OCI-LY7 (cell line): Measurements from ENCODE around the gene CLSTN3. TPM values are rescaled to one million over a fixed set of nuclear protein-coding genes. Genes with fewer than 3 reads are reported as not detected.

Source experiments
- BruUV-seq: library from RNA; stranded (reverse); fragments of 400-500 nt; replicated peaks from 2 replicates; lab custom pipeline; 2021; lab: Mats Ljungman, UMichigan
- CTCF ChIA-PET: fragments of 300-600 bp; sonication (Branson Sonifier 250); formaldehyde crosslinking; loops from one replicate; lab custom pipeline; 2022; ENCODE audit warnings: antibody characterized with exemption; ENCODE audit not compliant: unreplicated experiment; lab: Charles Lee
- POLR2A ChIA-PET: fragments of 300-600 bp; sonication (Branson Sonifier 250); formaldehyde crosslinking; loops from one replicate; lab custom pipeline; 2022; ENCODE audit warnings: antibody characterized with exemption; lab: Charles Lee
- DNase-seq: peaks from one replicate; pipeline ENCODE4 v3.0.0-alpha.2; 2015; ENCODE audit warnings: low spot score
- H2AFZ ChIP-seq: fragments of 200-600 bp; sonication (generic), shearing (Covaris generic); 2 replicates; pipeline ENCODE4 v1.6.1; 2014; ENCODE audit warnings: mild to moderate bottlenecking, antibody characterized with exemption, low read length, moderate library complexity
- H3K27ac ChIP-seq: fragments of 200-600 bp; sonication (generic); 2 replicates; pipeline ENCODE4 v1.5.1; 2014; ENCODE audit warnings: mixed run types, low read depth, mild to moderate bottlenecking, moderate library complexity, low read length, inconsistent platforms; ENCODE audit not compliant: poor library complexity, severe bottlenecking
- H3K36me3 ChIP-seq: fragments of 200-600 bp; sonication (generic); 2 replicates; pipeline ENCODE4 v1.6.1; 2014; ENCODE audit warnings: mild to moderate bottlenecking, antibody characterized with exemption, low read length, moderate library complexity, mixed read lengths; ENCODE audit not compliant: insufficient read depth
- H3K4me1 ChIP-seq: fragments of 200-600 bp; sonication (generic); 2 replicates; pipeline ENCODE4 v1.5.1; 2014; ENCODE audit warnings: mild to moderate bottlenecking, low read length; ENCODE audit not compliant: insufficient read depth, poor library complexity, severe bottlenecking
- H3K4me2 ChIP-seq: fragments of 200-600 bp; sonication (generic); 2 replicates; pipeline ENCODE4 v1.6.1; 2014; ENCODE audit warnings: mild to moderate bottlenecking, low read length
- H3K4me3 ChIP-seq: fragments of 200-600 bp; sonication (generic); 2 replicates; pipeline ENCODE4 v1.5.1; 2014; ENCODE audit warnings: mild to moderate bottlenecking, low read depth, low read length; ENCODE audit not compliant: poor library complexity, severe bottlenecking
- H3K79me2 ChIP-seq: fragments of 200-600 bp; sonication (generic); 2 replicates; pipeline ENCODE4 v1.6.1; 2016; ENCODE audit warnings: low read depth, mild to moderate bottlenecking, low read length, moderate library complexity, mixed read lengths; ENCODE audit not compliant: insufficient read depth
- H3K9me2 ChIP-seq: fragments of 200-600 bp; sonication (generic); 2 replicates; pipeline ENCODE4 v1.6.1; 2016; ENCODE audit warnings: mild to moderate bottlenecking, low read length, mixed read lengths; ENCODE audit not compliant: insufficient read depth
- H3K9me3 ChIP-seq: fragments of 200-600 bp; sonication (generic); 2 replicates; pipeline ENCODE4 v1.6.1; 2014; ENCODE audit warnings: mild to moderate bottlenecking, mixed run types, low read length, mixed read lengths
- H4K20me1 ChIP-seq: fragments of 200-600 bp; sonication (generic); 2 replicates; pipeline ENCODE4 v1.6.1; 2014; ENCODE audit warnings: mild to moderate bottlenecking, antibody characterized with exemption, low read length, moderate library complexity, mixed read lengths; ENCODE audit not compliant: insufficient read depth
- CTCF ChIP-seq: fragments of 200-600 bp; sonication (generic); conservative IDR thresholded peaks from 2 replicates; pipeline ENCODE4 v1.5.1; 2014; ENCODE audit warnings: mild to moderate bottlenecking, antibody characterized with exemption, low read length, moderate library complexity, mixed read lengths
- EZH2phosphoT487 ChIP-seq: fragments of 200-600 bp; sonication (generic); IDR thresholded peaks from 2 replicates; pipeline ENCODE4 v1.6.1; 2018; ENCODE audit warnings: low read depth, borderline replicate concordance, mild to moderate bottlenecking, mixed run types, antibody characterized with exemption, low read length, moderate library complexity, mixed read lengths
- intact Hi-C: fragments of 100-400 bp; cut with micrococcal nuclease; formaldehyde crosslinking; loops from one replicate; pipeline ENCODE4 v1.10.0; 2022; ENCODE audit not compliant: unreplicated experiment
- total RNA-seq, 2 experiments: library from RNA; depleted of rRNA in 1 of 2; stranded (reverse); fragments of >200 nt in 1 of 2; shearing (Covaris generic) in 1 of 2; gene quantifications; 2 replicates each; pipeline ENCODE4 v1.2.3, GENCODE V29; 2014 to 2022

The CLSTN3 gene
- total RNA-seq, 2 experiments from 2014 or later = 18.5 to 34.2 TPM

GRCh38 chr12:7083125-7083524 lies 47.0 kb upstream of the CLSTN3 start:
- CTCF ChIA-PET = no interaction called here
- peaks cover 14% of the 10 kb centered on the region; the same call in 1 of the 2 replicates for H3K9me3 ChIP-seq
- no peak overlapping the region for H3K4me2 ChIP-seq
- H4K20me1 ChIP-seq = no peaks in the 10 kb centered on the region
- BruUV-seq = no TSS peak
- no peaks in the 10 kb centered on the region for H3K36me3 ChIP-seq
- H3K4me1 ChIP-seq = no peaks in the 10 kb centered on the region
- H2AFZ ChIP-seq = no peak overlapping the region
- DNase-seq = no peak
- intact Hi-C loops = no loop called here
- POLR2A ChIA-PET = no interaction called here
- no peak for TF ChIP-seq EZH2phosphoT487
- no peak overlapping the region for H3K4me3 ChIP-seq
- H3K9me2 ChIP-seq = no peaks in the 10 kb centered on the region
- H3K79me2 ChIP-seq = no peaks in the 10 kb centered on the region
- no peak overlapping the region for H3K27ac ChIP-seq

DNA sequence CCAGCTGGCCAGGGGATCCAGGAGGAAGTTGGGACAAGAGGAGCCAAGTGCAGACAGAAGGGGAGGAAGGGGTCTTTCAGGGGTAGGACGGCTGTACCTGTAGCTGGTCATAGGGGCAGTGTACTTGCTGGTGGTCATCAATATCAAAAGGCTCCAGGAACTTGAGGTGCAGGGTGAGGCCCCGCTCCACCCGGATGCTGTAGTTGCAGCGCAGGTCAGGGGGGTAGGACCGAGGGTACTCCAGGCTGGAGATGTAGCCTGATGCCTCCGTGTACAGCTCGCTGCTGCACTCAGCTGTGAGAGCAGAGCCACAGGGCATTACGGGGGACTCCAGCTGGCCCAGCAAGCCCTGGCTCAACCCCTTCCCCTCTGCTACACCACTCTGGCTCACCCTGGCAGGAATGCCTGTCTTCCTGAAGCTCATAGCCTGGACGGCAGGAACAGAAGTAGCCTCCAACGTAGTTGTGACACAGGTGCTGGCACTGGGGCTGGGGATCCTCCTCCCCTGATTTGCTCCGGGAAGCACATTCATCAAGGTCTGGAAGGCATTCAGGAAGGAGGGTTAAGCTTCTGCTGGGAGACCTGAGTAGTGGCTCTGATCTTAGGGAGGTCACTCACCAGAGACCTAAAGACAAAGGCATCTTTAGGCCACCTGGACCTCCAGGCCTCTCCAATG lies 40.8 kb upstream of the CLSTN3 start:
- no TSS peak for BruUV-seq
- no peak for DNase-seq
- intact Hi-C loops = no loop called here

More for the DNA sequence above, 40.8 kb upstream of the CLSTN3 start:
- H2AFZ ChIP-seq = no peak overlapping the region
- peaks cover 8% of the 10 kb centered on the region; the same call in 1 of the 2 replicates for H3K9me3 ChIP-seq
- ChIA-PET POLR2A (no interaction called here), CTCF (interaction anchor here (0.7 kb wide), 1 partner anchor 13 kb away, joined by 3 read pairs; no protein-coding TSS in a partner anchor)
- no peaks in the 10 kb centered on the region for H3K9me2 ChIP-seq
- H3K27ac ChIP-seq = no peak overlapping the region
- H3K4me2 ChIP-seq = no peak overlapping the region
- no peak overlapping the region for H3K4me3 ChIP-seq
- H3K36me3 ChIP-seq = no peaks in the 10 kb centered on the region
- no peaks in the 10 kb centered on the region for H3K79me2 ChIP-seq
- H4K20me1 ChIP-seq = no peaks in the 10 kb centered on the region
- no peak for TF ChIP-seq EZH2phosphoT487
- no peak for TF ChIP-seq CTCF
- H3K4me1 ChIP-seq = peaks cover 3% of the 10 kb centered on the region
